Esophagus squamous epithelium (tissue), 4 donors: Measurements from ENCODE around the gene PHACTR2.

Experiments
- CTCF ChIP-seq, 6 experiments: fragments of 450-650 bp in 4 of 6; fragments of 200-600 bp in 2 of 6; sonication (generic) in 2 of 6; IDR thresholded peaks; one replicate each; pipeline ENCODE4 v1.5.1; 2016 to 2019; ENCODE audit warnings: antibody characterized with exemption in 6 of 6, mild to moderate bottlenecking in 4 of 6, moderate library complexity in 4 of 6
- POLR2A ChIP-seq, 4 donors: fragments of 450-650 bp; IDR thresholded peaks; one replicate each; pipeline ENCODE4 v1.6.1; 2017; ENCODE audit warnings: antibody characterized with exemption in 4 of 4, mild to moderate bottlenecking in 4 of 4, moderate library complexity in 3 of 4

GRCh38 chr6:143817621-143818020 is 139.9 kb downstream of the PHACTR2 start:
- TF ChIP-seq CTCF (IDR thresholded peaks at IDR 0.05) (no peak), POLR2A (IDR thresholded peaks at IDR 0.05) (no peak)
